ENCODE results near the gene PLEKHG3.
"Not testable (repeated sequence)": the region's sequence is repeated elsewhere in the genome, so short reads cannot be mapped to it uniquely, and the experiment has no call there.

The PLEKHG3 gene

GRCh38 chr14:64704143-64704742, at the start of gene PLEKHG3:
Gene PLEKHG3 (plus strand): TSS chr14:64704424. CDS start chr14:64727632, 23,208 bp downstream.
- peak; percentile 96 for DNase-seq

- no peak for DNase-seq
Observed at GRCh38 chr14:64654901-64655300, 49.3 kb upstream of the PLEKHG3 start.

DNA sequence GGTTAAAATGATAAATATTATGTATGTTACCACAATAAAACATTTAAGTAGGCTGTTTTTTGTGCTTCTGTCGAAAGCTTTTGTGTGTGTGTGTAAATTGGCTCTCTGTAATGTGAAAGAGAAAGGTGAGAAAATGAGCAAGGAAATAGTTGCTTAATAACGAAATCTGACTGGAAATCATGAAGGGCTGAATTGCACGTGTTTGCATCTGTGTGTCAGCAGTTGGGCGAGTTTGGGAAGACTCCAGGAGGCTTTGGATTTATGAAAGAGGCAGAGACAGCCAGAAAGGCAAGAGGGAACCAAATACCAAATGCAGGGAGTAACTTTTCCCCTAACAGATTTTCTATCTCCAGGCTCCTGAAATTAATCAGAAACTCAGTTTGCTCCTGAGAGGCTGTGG, 47.2 kb upstream of the PLEKHG3 start:
- no peak for DNase-seq

DNA sequence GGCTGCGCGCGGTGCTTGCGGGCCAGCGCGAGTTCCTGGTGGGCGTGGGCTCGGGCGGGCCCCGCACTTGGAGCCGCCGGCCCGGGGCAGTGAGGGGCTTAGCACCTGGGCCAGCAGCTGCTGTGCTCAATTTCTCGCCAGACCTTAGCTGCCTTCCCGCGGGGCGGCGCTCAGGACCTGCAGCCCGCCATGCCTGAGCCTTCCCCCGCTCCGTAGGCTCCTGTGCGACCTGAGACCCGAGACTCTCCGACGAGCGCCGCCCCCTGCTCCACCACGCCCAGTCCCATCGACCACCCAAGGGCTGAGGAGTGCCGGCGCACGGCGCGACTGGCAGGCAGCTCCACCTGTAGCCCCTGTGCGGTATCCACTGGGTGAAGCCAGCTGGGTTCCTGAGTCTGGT, 46.0 kb upstream of the PLEKHG3 start:
- DNase-seq, result no peak

DNA sequence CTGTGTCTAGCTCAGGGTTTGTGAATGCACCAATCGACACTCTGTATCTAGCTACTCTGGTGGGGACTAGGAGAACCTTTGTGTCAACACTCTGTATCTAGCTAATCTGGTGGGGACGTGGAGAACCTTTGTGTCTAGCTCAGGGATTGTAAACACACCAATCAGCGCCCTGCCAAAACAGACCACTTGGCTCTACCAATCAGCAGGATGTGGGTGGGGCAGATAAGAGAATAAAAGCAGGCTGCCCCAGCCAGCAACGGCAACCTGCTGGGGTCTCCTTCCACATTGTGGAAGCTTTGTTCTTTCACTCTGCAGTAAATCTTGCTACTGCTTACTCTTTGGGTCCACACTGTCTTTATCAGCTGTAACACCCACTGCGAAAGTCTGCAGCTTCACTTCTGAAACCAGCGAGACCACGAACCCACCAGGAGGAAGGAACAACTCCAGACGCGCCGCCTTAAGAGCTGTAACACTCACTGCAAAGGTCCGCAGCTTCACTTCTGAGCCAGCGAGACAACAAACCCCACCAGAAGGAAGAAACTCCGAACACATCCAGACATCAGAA, 45.4 kb upstream of the PLEKHG3 start:
- DNase-seq, result not testable (repeated sequence)

- DNase-seq, result no peak
Observed at GRCh38 chr14:64659366-64659765, 44.9 kb upstream of the PLEKHG3 start.

GRCh38 chr14:64663174-64663573, 41.0 kb upstream of the PLEKHG3 start:
- DNase-seq, result peak; percentile 77

DNA sequence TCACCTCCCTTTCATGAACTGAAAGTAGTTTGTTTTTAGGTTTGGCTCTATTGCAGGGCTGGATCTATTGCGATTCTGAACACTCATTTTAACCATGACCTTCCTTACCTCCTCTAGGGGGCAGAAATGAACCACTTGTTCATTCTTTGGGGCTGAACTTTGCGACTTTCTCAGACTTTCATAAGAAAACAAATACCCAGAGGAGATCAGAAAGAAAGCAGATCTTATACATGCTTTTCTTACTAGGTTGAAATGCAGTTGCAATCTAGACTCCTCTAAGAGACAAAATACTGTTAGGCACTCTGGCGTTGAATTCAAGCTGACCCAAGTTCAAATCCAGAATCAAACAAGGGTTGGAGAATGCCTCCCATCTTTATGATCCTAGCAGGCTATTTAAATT, 32.6 kb upstream of the PLEKHG3 start:
- DNase-seq, result peak; percentile 85

DNA sequence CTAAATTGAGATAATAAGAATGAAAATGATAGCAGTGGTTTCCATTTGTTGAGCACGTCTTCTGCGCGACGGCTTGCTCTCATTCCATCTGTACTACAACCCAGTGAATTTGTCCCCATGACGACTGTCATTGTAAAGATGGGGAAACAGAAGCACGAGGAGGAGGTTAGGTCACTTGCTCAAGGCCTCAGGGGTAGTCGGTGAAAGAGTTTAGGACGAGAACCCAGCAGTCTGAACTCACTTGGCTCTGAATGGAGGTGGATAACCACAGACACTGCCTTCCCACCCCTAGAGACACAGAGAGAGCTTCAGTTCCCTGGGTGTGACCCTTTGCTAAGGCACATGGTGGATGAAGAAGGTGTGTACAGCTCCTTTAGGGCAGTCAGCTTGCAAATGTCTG, 30.9 kb upstream of the PLEKHG3 start:
- no peak for DNase-seq

- peak; percentile 82 for DNase-seq
Observed at GRCh38 chr14:64673748-64674147, 30.5 kb upstream of the PLEKHG3 start.

DNA sequence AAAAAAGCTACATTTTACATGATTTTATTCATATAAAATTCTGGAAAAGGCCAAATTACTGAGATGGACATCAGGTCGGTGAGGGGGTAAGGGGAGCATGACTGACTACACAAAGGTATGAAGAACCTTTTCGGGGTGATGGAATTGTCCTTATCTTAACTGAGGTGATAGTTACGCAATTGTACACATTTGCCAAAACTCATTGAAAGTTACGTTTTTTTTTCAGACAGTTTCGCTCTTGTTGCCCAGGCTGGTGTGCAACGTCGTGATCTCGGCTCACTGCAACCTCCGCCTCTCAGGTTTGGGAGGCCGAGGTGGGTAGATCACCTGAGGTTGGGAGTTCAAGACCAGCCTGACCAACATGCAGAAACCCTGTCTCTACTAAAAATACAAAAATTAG, 29.4 kb upstream of the PLEKHG3 start:
- no peak for DNase-seq

- DNase-seq, result peak; percentile 23
Observed at GRCh38 chr14:64675312-64675711, 28.9 kb upstream of the PLEKHG3 start.

DNA sequence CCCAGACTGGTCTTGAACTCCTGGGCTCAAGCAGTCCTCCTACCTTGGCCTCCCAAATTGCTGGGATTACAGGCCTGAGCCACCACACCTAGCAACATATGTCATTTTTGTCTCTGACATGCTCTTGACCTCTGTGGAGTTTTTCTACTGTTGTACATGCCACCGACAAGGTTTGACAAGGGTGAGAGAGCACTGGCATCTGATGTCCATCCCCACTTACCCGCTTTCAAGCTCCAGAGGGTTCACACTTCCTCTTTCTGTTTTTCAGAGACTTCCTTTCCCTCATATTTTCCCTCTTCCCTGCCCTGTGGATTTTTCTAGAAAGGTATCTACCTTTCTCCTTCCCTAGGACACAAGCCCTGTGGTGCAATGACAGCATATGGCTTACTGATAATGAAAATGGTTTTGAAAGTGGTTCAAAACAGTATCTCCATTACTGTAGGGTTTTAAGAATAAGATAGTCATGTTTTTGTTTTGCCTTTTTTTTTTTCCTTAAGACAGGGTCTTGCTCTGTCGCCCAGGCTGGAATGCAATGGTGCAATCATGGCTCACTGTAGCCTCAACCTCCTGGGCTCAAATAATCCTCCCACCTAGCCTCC, 27.7 kb upstream of the PLEKHG3 start:
- DNase-seq, result no peak

DNA sequence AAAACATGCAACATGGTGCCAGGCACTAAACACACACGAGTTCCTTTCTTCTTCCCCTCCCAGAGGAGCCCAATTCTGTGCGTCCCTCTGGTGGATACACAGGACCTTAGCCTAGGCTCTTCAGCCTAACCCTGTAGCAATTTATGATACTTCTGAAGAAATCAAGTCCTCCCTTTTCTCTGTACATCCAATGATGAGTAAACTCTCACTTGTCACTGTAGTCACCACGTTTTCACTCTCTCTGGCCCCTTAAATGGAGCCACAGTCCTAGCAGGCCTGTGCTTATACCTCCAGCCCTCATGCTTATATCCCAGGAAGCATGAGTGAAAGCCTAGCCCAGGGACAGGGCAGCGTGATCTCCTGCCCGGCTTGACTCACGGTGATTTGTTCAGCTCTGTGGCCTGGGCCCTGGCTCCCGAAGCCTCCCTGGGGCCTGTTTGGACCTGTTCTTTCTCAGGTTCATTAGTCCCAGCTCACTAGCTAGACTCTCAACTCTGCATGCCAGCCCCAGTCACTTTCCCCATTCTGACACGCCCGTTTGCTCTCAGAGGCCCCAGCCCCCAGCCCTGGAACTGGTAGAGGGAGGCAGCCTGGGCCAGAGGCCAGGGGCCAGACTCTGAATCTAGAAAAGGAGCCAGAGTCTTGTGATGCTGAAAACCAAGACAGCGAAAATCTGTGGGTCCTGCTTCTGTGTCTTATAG, 24.1 kb upstream of the PLEKHG3 start:
- DNase-seq, result peak; percentile 32

DNA sequence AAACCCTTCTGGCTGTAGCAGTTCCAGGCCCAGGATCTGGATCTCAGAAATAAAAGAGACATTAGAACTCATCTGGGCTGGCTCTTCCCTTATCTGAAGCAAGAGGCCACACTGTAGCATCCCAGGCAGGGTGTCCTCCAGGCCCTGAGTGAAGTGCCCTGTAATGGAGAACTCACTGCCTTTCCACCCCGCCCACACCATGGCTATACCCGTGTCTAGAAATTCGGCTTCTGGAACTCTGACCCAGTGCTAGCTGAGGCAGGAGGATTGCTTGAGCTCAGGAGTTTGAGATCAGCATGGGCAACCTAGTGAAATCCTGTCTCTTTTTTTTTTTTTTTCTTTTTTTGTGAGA, 23.5 kb upstream of the PLEKHG3 start:
- DNase-seq, result no peak

DNA sequence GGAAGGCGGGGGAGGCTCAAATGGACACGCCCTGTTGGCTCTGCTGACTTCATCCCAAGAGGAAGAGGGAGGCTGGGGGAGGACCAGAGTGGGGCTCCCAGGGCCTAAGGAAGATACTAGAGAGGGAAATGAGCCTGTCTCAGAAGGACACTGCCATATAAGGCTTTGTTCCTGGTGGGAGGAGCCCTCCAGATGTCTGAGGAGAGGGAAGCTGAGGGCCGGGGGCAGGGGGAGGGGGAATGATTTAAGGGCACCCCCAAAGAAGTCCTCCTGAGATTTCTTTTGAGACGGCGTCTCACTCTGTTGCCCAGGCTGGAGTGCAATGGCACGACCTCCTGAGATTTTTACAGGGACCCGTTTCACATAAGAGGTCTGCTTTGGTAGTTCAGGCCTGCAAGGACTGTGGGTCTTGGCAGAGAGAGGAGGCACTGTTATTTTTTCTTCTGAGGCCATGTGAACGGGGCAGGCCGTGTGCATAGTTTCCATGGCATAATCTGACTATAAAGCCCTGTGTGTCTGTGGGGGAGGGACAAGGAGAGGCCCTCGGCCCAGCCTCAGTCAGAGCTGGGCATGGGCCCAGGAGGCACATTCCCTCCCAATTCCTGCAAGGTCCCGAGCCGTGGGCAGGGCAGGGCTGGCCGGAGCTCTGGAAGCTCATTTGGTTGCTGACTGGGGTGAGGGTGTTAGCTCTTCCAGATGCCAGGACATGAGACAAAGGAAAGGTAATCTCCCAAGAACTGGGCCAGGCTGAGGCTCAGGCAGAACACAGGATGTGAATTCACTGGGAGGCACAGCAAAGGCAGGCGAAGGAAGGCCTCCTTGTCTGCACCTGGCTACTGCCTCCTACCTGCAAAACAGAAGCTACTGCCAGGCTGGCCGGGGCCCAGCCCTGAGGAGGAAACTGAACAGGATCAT, 22.2 kb upstream of the PLEKHG3 start:
- peak; percentile 40 for DNase-seq

- DNase-seq, result no peak
Observed at GRCh38 chr14:64682843-64683242, 21.4 kb upstream of the PLEKHG3 start.

DNA sequence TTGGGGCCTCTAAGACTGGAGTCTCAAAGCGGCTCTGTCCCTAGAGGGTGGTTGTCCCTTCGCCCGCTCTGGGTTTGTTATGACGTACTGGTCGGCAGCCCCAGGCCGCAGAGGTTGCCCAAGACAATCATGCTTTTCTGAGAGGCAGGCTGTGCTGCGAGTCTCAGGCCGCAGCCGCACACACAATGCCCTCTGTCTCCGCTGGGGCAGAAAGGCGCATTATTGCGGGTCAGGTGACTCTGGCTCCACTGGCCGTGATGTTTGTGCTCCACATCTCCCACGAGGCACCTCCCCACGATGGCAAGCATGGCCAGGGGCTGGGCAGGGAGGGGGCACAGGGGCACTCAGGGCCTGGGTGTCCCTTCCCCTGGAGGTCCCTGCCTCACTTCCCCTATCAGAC, 21.0 kb upstream of the PLEKHG3 start:
- no peak for DNase-seq

DNA sequence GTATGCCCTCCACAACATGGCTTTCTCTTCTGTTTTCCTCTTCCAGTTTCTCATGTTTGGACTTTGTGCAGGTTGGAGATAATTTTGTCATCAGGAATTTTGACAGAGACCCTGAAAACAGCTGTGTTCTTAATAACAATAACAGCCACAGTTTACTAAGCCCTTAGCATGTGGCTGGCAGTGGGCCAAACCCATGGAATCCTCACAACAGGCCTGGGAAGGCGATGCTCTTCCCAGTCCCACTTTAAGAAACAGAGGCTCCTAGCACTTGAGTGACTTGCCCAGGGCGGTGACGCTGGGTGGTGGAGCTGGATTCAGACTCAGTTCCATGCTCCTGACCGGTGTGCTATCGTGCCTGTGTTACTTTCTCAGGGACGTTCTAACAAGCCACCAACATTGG, 20.1 kb upstream of the PLEKHG3 start:
- peak; percentile 33 for DNase-seq

DNA sequence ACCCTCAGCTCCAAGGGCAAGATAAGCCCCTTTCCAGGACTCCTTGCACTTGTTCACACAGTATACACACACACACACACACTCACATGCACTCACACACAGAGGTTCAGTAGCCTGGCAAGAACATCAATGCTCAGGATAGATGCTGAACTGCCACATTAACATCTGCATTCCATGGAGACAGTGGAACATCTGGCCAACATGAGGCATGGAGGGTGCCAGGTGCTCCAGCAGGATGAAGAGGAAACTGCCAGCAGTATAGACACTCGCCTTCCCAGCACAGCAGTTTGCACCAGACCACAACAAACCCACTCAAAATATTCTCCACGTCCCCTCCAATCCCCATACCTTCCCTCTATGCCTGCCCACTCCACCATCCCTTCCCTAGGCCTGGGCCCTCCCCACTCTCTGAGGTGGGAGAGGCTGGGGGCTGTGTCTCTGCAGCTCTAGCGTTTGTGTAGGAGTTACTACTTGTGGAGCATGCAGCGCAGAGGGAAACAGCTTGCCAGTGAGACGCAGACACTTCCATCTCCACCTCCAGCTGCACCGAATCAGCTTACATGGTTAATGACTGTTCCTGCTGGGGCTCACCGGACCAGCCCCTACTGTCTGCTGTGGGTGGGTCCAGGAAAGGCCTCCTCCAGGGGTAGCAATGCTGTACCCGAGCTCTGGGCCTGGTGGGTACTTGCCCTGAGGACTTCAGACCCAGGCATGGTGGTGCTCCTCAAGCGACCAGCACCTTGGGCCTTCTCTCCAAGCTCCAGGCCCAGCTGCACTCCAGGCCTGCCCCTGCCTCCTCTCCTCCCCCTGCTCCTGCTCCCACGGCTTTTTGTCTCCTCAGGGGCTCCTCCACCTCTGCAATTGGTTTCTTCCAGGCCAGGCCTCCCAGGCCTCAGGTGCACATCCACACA, 18.6 kb upstream of the PLEKHG3 start:
- peak; percentile 85 for DNase-seq

DNA sequence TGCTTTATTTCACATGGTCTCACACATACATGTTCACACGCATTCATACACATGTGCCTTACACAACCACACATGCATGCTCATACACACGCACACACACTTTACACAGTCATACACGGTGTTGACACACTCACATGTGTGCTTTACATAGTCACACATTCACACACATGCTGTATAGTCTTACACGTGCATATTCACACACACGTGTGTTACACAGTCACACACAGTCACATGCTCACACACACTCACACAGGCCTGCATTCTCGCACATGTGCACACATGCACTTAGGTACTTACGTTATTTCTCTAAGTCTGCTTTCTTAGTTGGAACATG, 18.0 kb upstream of the PLEKHG3 start:
- DNase-seq, result no peak

- no peak for DNase-seq
Observed at GRCh38 chr14:64688031-64688430, 16.2 kb upstream of the PLEKHG3 start.

All from NCI-H69 (cell line).